HG03457 (cell line): ENCODE measurements around the gene CTIF.

Experiments
- ATAC-seq: cut with Tn5 transposase; IDR thresholded peaks from one replicate; pipeline ENCODE4 v1.9.1; 2021; ENCODE audit warnings: moderate number of reproducible peaks; ENCODE audit not compliant: unreplicated experiment

The CTIF gene

GRCh38 chr18:48617844-48618497 is 79.1 kb downstream of the CTIF start:
- ATAC-seq = no peak

- no peak for ATAC-seq
Measured at GRCh38 chr18:48619016-48619415, 80.2 kb downstream of the CTIF start.

- ATAC-seq = no peak
Measured at GRCh38 chr18:48619501-48619900, 80.7 kb downstream of the CTIF start.

GRCh38 chr18:48620071-48620470 is 81.2 kb downstream of the CTIF start:
- ATAC-seq = no peak

- ATAC-seq = no peak
Measured at GRCh38 chr18:48621240-48621639, 82.4 kb downstream of the CTIF start.

- no peak for ATAC-seq
Measured at GRCh38 chr18:48621815-48622555, 83.2 kb downstream of the CTIF start.

- ATAC-seq = no peak
Measured at GRCh38 chr18:48622911-48623431, 84.1 kb downstream of the CTIF start.

GRCh38 chr18:48623468-48624235 is 84.8 kb downstream of the CTIF start:
- no peak for ATAC-seq

GRCh38 chr18:48624856-48625255 is 86.0 kb downstream of the CTIF start:
- no peak for ATAC-seq

- no peak for ATAC-seq
Measured at GRCh38 chr18:48627216-48627615, 88.4 kb downstream of the CTIF start.

- no peak for ATAC-seq
Measured at GRCh38 chr18:48629730-48630324, 91.0 kb downstream of the CTIF start.

- no peak for ATAC-seq
Measured at GRCh38 chr18:48631851-48632250, 93.0 kb downstream of the CTIF start.

GRCh38 chr18:48632676-48633257 is 93.9 kb downstream of the CTIF start:
- ATAC-seq = no peak

GRCh38 chr18:48634491-48634890 is 95.7 kb downstream of the CTIF start:
- no peak for ATAC-seq

- ATAC-seq = no peak
Measured at GRCh38 chr18:48634975-48635374, 96.1 kb downstream of the CTIF start.

GRCh38 chr18:48635806-48636205 is 97.0 kb downstream of the CTIF start:
- no peak for ATAC-seq

- no peak for ATAC-seq
Measured at GRCh38 chr18:48636436-48636835, 97.6 kb downstream of the CTIF start.

GRCh38 chr18:48637081-48637990 is 98.5 kb downstream of the CTIF start:
- no peak for ATAC-seq

GRCh38 chr18:48638451-48638850 is 99.6 kb downstream of the CTIF start:
- no peak for ATAC-seq
